Heart left ventricle (tissue), 16 donors: ENCODE data around the gene CARD14. TPM values are rescaled to one million over a fixed set of nuclear protein-coding genes. Genes with fewer than 3 reads are reported as not detected.
A peak's percentile ranks its signal among the peaks of the same experiment; 100 is the strongest.

ENCODE experiments used
- ATAC-seq, 4 donors: fragments of 200-7000 bp; cut with Tn5 transposase; one replicate each; pipeline ENCODE4 v1.9.1; 2020 to 2022; ENCODE audit warnings: moderate library complexity in 4 of 4, mild to moderate bottlenecking in 3 of 4, moderate number of reproducible peaks in 1 of 4
- DNase-seq, 5 donors: peaks; one replicate each; pipeline ENCODE4 v3.0.0-alpha.2; 2020
- H3K27ac ChIP-seq, 12 donors: fragments of 200-600 bp; sonication (generic) in 4 of 12; one replicate each; pipeline versions ENCODE4 v1.5.0 to v1.8.0; 2016 to 2022; ENCODE audit warnings: mild to moderate bottlenecking in 2 of 12
- H3K27me3 ChIP-seq, 9 donors: fragments of 200-600 bp; sonication (generic) in 2 of 9; one replicate each; pipeline versions ENCODE4 v1.5.1 to v1.8.0; 2016 to 2022; ENCODE audit warnings: mild to moderate bottlenecking in 3 of 9
- H3K36me3 ChIP-seq, 9 donors: fragments of 200-600 bp; sonication (generic) in 2 of 9; one replicate each; pipeline versions ENCODE4 v1.5.0 to v1.8.0; 2018 to 2022; ENCODE audit warnings: mild to moderate bottlenecking in 2 of 9
- H3K4me1 ChIP-seq, 12 donors: fragments of 200-600 bp; sonication (generic) in 4 of 12; one replicate each; pipeline versions ENCODE4 v1.5.0 to v1.8.0; 2016 to 2022; ENCODE audit warnings: mild to moderate bottlenecking in 3 of 12
- H3K4me3 ChIP-seq, 12 donors: fragments of 200-600 bp; sonication (generic) in 4 of 12; one replicate each; pipeline versions ENCODE4 v1.5.0 to v1.8.0; 2017 to 2022; ENCODE audit warnings: mild to moderate bottlenecking in 9 of 12, moderate library complexity in 4 of 12
- H3K9me3 ChIP-seq, 12 donors: fragments of 200-600 bp; sonication (generic) in 4 of 12; one replicate each; pipeline versions ENCODE4 v1.5.0 to v1.8.0; 2016 to 2022; ENCODE audit warnings: mild to moderate bottlenecking in 1 of 12
- POLR2A ChIP-seq, 2 donors: fragments of 450-650 bp; IDR thresholded peaks; one replicate each; pipeline ENCODE4 v1.6.1; 2017; ENCODE audit warnings: antibody characterized with exemption in 2 of 2, mild to moderate bottlenecking in 2 of 2, moderate library complexity in 2 of 2
- WGBS, 4 donors: extraction: QIAGEN DNeasy Blood & Tissue Kit in 2 of 4; methylation state at CpG; one replicate each; pipeline versions ENCODE4 v1.1.5 to v1.1.7; 2013 to 2018; 5-methylcytosine and 5-hydroxymethylcytosine counted together
- intact Hi-C, 10 donors: fragments of 100-400 bp; cut with DNase I; formaldehyde crosslinking; loops; one replicate each; pipeline versions ENCODE4 v1.11.1 to v1.14.2; 2022
- polyA plus RNA-seq, 2 donors: library from polyadenylated mRNA; stranded (reverse); fragments of 200-250 nt; gene quantifications; one replicate each; pipeline ENCODE4 v1.2.3, GENCODE V29; 2013
- total RNA-seq, 9 donors: library from RNA; depleted of rRNA in 2 of 9; stranded (reverse); fragments of >200 nt in 2 of 9; fragmentation: NEBNext Ultra II Directional in 3 of 9; extraction: Animal tissue kit (Norgen Biotek cat#: 25700) in 3 of 9; gene quantifications; one replicate each; pipeline versions ENCODE4 v1.1.0 to v1.2.4, GENCODE V29; 2016 to 2023
- TF ChIP-seq, protein P1 (sequence below), 12 donors: fragments of 200-600 bp; sonication (generic) in 4 of 12; IDR thresholded peaks; one replicate each; pipeline versions ENCODE4 v1.5.0 to v1.8.0; 2018 to 2022; ENCODE audit warnings: antibody characterized with exemption in 12 of 12, mild to moderate bottlenecking in 5 of 12
- donor health status: ischemic (EF 13 %, LVEDD 7.1; RV severe dilation, severe dysfunction).
- donor health status: healthy with polysubstance abuse.
- donor health status: DM: no; HTN: yes; CAD: no.
- donor health status: DM: no; HTN: no; CAD: no.
- donor health status: ischemic (EF 25% LVEDD 6.9; RV normal size, moderate dysfunction).
- donor health status: ischemic (EF 25% LVEDD 5.7; RV mildly dilated, moderate dysfunction).
- donor health status: healthy.
- donor health status: DM: yes; HTN: yes; CAD: no.
- donor health status: ischemic (EF 35%, LVEDD 5.7; RV mildly dilated, moderate dysfunction).
- donor health status: nonischemic (EF 11% LVEDD 7.7; RV severe dilation, severe dysfunction).
- donor health status: DM: yes; HTN: yes; CAD: no.
- donor health status: PGD.
- donor health status: ischemic (EF 29% LVEDD 5.4; RV normal size, mild dysfunction).
- donor health status: nonischemic (EF 23%, LVEDD 6.1; RV moderate dilation, normal function).

Gene CARD14
- total and polyA plus RNA-seq, 11 donors, result 0.11 to 0.44 (median 0.19) TPM; not detected in 5

DNA sequence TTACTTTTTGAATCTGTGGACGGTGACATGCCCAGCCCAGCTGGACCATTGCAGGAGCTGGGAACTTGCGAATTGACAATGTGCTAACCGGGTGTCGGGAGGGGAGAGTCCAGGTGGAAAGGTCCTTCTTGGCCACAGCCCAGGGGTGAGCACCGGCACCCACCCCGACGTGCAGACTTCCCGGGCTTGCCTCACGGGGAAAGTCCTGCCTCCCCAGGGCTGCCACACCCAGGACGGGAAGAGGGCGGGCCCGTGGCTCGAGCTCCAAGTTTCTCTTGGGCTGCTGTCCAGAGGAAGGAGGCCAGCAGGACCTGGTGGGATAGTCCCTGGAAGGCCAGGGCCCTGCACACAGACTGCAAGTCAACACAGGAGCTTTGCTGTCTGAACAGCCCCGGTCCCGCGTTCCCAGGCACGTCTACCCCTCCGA, 17.7 kb downstream of the CARD14 start:
- intact Hi-C loops, result loop anchor here in 1 of 10 donors (5.0 kb wide), 1 partner anchor 40 kb away; the partner anchor contains the start of gene EIF4A3
- Histone ChIP-seq H3K27me3 (peaks cover 0 to 4% (median 0%) of the 10 kb centered on the region in 9 donors), H3K4me3 (peak overlapping the region in 10 of 12 donors; percentile 8 to 33 (median 26)), H3K9me3 (no peaks in the 10 kb centered on the region), H3K4me1 (peaks cover 0 to 30% (median 18%) of the 10 kb centered on the region in 12 donors), H3K27ac (peak overlapping the region in 9 of 12 donors; percentile 33 to 61 (median 46)), H3K36me3 (no peaks in the 10 kb centered on the region)
- ATAC-seq (peak in 3 of 4 donors; percentile 83 to 91 (median 84)), DNase-seq (peak; percentile 64 to 77 (median 72))
- TF ChIP-seq, protein P1, sequence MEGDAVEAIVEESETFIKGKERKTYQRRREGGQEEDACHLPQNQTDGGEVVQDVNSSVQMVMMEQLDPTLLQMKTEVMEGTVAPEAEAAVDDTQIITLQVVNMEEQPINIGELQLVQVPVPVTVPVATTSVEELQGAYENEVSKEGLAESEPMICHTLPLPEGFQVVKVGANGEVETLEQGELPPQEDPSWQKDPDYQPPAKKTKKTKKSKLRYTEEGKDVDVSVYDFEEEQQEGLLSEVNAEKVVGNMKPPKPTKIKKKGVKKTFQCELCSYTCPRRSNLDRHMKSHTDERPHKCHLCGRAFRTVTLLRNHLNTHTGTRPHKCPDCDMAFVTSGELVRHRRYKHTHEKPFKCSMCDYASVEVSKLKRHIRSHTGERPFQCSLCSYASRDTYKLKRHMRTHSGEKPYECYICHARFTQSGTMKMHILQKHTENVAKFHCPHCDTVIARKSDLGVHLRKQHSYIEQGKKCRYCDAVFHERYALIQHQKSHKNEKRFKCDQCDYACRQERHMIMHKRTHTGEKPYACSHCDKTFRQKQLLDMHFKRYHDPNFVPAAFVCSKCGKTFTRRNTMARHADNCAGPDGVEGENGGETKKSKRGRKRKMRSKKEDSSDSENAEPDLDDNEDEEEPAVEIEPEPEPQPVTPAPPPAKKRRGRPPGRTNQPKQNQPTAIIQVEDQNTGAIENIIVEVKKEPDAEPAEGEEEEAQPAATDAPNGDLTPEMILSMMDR (IDR thresholded peaks at IDR 0.05), result no peak
- TF ChIP-seq POLR2A (IDR thresholded peaks at IDR 0.05), result no peak
- WGBS, 4 donors, result 34 to 52% (median 39%) methylated on average over 9 to 18 of the region's 18 CpGs

DNA sequence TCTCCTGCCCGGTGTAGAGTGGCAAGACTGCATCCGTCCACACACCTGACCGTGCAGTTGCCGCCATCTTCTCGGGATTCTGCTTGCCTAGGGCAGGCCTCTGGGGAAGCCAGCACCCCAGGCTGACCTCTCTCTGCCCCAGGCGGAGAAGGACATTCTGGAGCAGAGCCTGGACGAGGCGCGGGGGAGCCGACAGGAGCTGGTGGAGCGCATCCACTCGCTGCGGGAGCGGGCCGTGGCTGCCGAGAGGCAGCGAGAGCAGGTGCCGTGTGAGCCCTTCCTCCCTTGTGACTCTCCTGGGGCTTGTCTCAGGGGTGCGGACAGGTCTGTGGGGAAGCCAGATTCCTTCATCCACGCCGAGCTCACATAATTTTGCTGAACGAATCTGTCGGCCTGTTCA, 19.8 kb downstream of the CARD14 start:
- peaks cover 0 to 4% (median 0%) of the 10 kb centered on the region in 9 donors for H3K27me3 ChIP-seq
- 77 to 83% (median 79%) methylated on average over 21 to 23 of the region's 23 CpGs for WGBS, 4 donors
- intact Hi-C loops, result loop anchor here in 3 of 10 donors (5.0 to 10.0 kb wide), 2 partner anchors 42 to 45 kb away; partner anchors contain the start of gene EIF4A3 (in 3 of the 3)
- ATAC-seq (no peak), DNase-seq (no peak)
- TF ChIP-seq POLR2A (IDR thresholded peaks at IDR 0.05), result no peak
- TF ChIP-seq, protein P1 (IDR thresholded peaks at IDR 0.05), result no peak
- H3K27ac ChIP-seq, result no peak overlapping the region
- H3K4me1 ChIP-seq, result peaks cover 0 to 31% (median 18%) of the 10 kb centered on the region in 12 donors
- no peak overlapping the region for H3K4me3 ChIP-seq
- H3K9me3 ChIP-seq, result no peaks in the 10 kb centered on the region
- H3K36me3 ChIP-seq, result no peaks in the 10 kb centered on the region

DNA sequence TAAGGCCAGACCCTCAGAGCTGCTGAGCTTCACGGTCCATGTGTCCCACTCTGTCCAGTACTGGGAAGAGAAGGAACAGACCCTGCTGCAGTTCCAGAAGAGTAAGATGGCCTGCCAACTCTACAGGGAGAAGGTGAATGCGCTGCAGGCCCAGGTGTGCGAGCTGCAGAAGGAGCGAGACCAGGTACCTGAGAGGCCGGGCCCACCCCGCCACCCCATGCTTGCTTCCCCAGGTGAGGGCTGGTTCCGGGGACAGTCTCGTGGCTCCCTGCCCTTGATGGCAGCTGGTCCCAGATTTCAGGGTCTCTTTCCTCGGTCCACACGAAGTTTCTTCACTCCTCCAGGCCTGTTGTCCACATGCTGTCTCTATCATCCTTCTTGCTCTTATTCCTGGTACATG, 20.9 kb downstream of the CARD14 start:
- 92 to 97% (median 95%) methylated on average over 9 to 10 of the region's 10 CpGs for WGBS, 4 donors
- Histone ChIP-seq H3K36me3 (no peaks in the 10 kb centered on the region), H3K9me3 (no peaks in the 10 kb centered on the region), H3K4me3 (no peak overlapping the region), H3K27ac (no peak overlapping the region), H3K27me3 (peaks cover 0 to 4% (median 0%) of the 10 kb centered on the region in 9 donors), H3K4me1 (peaks cover 0 to 31% (median 18%) of the 10 kb centered on the region in 12 donors)
- TF ChIP-seq POLR2A (IDR thresholded peaks at IDR 0.05), result no peak
- TF ChIP-seq, protein P1 (IDR thresholded peaks at IDR 0.05), result no peak
- DNase-seq (no peak), ATAC-seq (no peak)
- intact Hi-C loops, result loop anchor here in 2 of 10 donors (5.0 to 10.0 kb wide), 2 partner anchors 43 to 46 kb away; partner anchors contain the start of gene EIF4A3 (in 2 of the 2)

DNA sequence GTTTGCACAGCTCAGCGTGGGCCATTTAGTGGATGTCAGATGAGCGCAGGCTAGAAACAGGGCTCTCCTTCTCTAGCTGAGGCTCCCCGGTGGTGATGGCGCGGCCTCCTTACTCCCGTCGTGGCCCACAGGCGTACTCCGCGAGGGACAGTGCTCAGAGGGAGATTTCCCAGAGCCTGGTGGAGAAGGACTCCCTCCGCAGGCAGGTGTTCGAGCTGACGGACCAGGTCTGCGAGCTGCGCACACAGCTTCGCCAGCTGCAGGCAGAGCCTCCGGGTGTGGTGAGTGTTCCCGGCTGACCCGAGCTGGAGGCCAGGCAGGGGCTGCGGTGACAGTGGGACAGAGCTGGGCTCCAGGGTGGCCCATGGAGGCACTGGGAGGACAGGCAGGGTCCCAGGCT, 21.4 kb downstream of the CARD14 start:
- DNase-seq (no peak), ATAC-seq (no peak)
- no peaks in the 10 kb centered on the region for H3K9me3 ChIP-seq
- intact Hi-C loops, result loop anchor here in 2 of 10 donors (5.0 to 10.0 kb wide), 2 partner anchors 44 to 46 kb away; partner anchors contain the start of gene EIF4A3 (in 2 of the 2)
- H3K27ac ChIP-seq, result no peak overlapping the region
- no peaks in the 10 kb centered on the region for H3K36me3 ChIP-seq
- peaks cover 0 to 31% (median 18%) of the 10 kb centered on the region in 12 donors for H3K4me1 ChIP-seq
- no peak for TF ChIP-seq POLR2A (IDR thresholded peaks at IDR 0.05)
- TF ChIP-seq, protein P1 (IDR thresholded peaks at IDR 0.05), result no peak
- WGBS, 4 donors, result 79 to 87% (median 82%) methylated on average over 14 to 20 of the region's 20 CpGs
- peaks cover 0 to 4% (median 0%) of the 10 kb centered on the region in 9 donors for H3K27me3 ChIP-seq
- H3K4me3 ChIP-seq, result no peak overlapping the region
